DMS114 treated with DMSO at 0.1 percent for 48 hours (cell line): Measurements from ENCODE around the gene ABHD6.
"Not testable (repeated sequence)": the region's sequence is repeated elsewhere in the genome, so short reads cannot be mapped to it uniquely, and the experiment has no call there.

Experiments used
- DNase-seq: peaks from one replicate; lab custom pipeline; 2025; ENCODE audit not compliant: unreplicated experiment; lab: John Stamatoyannopoulos, UW

The ABHD6 gene

GRCh38 chr3:58273362-58273761 lies 35.8 kb downstream of the ABHD6 start:
- not testable (repeated sequence) for DNase-seq

GRCh38 chr3:58274027-58274614 lies 36.5 kb downstream of the ABHD6 start:
- DNase-seq, result no peak

- no peak for DNase-seq
Observed at GRCh38 chr3:58281069-58281468, 43.5 kb downstream of the ABHD6 start.

DNA sequence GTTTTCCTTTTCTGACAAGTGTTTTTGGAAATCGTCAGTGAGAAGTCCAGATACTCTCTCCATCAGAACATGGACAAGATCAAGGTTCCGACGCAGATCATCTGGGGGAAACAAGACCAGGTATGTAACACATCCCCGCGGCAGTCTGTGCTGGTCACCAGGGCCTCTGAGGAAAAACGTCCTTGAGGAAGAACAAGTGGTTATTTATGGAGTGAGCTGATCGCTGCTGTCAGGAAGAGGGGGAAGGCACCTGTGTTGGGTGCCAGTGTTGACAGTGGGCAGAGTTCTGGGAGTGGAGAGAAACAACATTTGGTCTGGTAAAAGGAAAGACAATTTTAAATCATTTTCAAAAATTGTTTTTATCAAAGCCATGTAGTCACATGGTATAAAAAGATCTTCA lies 47.7 kb downstream of the ABHD6 start:
- no peak for DNase-seq

DNA sequence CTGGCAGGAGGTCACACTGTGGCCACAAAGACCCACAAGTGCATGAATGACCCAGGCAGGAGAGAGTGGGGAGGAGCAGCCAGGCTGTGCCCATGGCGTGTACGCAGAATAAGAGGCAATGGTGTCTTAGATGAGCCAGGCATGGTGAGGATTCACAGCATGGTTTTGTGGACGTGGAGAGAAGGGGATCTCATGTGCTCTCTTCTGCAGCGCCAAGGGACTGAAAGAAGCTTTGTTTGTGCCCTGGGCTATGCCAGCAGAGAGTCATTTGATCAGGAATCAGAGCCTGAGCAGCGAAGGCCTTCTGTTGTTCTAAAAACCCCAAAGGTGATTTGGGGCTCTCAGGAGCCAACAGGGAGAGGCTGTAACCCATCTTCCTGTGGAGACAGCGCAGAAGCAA lies 49.8 kb downstream of the ABHD6 start:
- DNase-seq, result no peak

- DNase-seq, result no peak
Observed at GRCh38 chr3:58288011-58288728, 50.6 kb downstream of the ABHD6 start.

DNA sequence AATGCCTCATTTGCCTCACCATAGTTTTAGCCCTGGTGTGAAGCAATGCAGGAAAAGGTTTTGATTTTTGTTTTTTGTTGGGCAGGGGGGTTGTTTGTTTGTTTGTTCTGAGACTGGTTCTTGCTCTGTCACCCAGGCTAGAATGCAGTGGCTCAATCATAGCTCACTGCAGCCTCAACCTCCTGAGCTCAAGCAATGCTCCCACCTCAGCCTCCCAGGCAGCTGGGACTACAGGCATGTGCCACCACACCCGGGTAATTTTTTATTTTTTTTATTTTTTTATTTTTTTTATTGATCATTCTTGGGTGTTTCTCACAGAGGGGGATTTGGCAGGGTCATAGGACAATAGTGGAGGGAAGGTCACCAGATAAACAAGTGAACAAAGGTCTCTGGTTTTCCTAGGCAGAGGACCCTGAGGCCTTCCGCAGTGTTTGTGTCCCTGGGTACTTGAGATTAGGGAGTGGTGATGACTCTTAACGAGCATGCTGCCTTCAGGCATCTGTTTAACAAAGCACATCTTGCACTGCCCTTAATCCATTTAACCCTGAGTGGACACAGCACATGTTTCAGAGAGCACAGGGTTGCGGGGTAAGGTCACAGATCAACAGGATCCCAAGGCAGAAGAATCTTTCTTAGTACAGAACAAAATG lies 51.5 kb downstream of the ABHD6 start:
- not testable (repeated sequence) for DNase-seq

DNA sequence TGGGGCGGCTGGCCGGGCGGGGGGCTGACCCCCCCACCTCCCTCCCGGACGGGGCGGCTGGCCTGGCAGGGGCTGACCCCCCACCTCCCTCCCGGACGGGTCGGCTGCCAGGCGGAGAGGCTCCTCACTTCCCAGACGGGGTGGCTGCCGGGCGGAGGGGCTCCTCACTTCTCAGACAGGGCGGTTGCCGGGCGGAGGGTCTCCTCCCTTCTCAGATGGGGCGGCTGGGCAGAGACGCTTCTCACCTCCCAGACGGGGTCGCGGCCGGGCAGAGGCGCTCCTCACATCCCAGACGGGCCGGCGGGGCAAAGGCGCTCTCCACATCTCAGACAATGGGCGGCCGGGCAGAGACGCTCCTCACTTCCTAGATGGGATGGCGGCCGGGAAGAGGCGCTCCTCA lies 52.9 kb downstream of the ABHD6 start:
- DNase-seq, result not testable (repeated sequence)

DNA sequence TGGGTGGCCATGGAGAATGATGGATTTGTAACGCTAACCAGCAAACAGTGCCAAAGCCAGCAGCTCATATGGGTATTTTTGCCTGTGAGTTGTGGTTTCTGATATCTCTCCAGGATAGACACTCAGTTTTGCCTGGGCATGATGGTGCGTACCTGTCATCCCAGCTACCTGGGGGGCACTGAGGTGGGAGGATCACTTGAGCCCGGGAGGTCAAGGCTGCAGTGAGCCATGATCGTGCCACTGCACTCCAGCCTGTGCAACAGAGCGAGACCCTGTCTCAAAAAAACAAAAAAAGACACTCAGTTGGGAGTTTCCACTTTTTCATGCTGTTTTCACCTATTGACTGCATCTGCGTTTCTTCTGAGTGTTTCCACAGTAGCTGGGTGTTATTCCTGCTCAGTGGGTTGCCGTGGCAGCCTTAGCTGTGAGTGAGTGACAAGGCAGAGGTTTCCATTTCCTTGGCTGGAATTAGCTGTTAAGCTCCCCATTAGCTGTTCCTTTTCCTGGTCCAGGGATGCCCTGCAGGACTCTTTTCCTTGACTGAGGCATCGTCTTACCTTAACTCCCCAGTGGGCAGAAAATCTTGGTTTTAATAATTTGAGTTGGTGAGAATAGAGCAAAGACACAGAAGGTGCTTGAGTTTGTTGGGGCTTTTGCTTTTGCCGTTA lies 54.2 kb downstream of the ABHD6 start:
- no peak for DNase-seq

- DNase-seq, result no peak
Observed at GRCh38 chr3:58292866-58293265, 55.3 kb downstream of the ABHD6 start.

DNA sequence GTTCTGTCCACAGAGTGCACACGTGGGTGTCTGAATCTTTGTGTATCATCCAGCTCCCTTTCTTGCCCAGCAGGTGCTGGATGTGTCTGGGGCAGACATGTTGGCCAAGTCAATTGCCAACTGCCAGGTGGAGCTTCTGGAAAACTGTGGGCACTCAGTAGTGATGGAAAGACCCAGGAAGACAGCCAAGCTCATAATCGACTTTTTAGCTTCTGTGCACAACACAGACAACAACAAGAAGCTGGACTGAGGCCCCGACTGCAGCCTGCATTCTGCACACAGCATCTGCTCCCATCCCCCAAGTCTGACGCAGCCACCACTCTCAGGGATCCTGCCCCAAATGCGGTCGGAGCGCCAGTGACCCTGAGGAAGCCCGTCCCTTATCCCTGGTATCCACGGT lies 55.9 kb downstream of the ABHD6 start:
- no peak for DNase-seq

GRCh38 chr3:58296269-58296668 lies 58.7 kb downstream of the ABHD6 start:
- DNase-seq, result no peak

DNA sequence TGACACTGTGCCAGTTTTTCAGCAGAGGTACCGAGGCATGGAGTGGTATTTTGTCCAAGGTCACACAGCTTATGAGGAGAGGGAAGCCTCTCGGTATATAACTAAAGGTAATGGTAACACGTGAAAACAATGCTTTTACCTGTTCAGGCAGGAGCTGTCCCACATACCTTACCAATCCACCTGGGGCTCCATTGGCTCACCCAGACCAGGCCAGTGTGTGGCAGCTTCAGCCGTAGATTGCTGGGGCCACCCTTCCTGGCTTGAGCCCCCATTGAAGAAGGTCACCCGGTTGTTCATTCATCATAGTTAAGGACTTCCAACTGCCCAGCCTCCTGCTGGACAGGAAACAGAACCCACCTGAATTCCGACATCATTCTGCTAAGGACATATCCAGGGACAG lies 59.3 kb downstream of the ABHD6 start:
- no peak for DNase-seq

DNA sequence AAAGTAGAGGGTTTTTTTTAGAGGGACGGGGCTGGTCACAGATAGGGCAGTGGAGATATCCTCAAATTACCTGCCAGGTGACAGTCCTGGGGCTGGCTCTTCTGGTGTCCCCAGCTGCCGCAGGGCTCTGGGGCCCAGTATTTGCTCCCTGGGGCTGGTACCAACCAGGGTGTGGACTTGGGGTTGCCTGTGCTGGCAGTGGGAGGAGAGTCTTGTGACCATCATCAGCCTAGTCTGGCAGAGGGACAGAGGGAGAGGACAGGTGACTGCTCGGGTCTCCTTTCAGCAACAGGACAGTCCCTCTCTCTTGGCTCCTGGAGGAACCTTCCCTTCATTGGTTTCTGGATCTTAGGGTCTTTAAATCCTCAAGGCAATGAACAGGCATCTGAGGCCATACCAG lies 60.6 kb downstream of the ABHD6 start:
- no peak for DNase-seq

DNA sequence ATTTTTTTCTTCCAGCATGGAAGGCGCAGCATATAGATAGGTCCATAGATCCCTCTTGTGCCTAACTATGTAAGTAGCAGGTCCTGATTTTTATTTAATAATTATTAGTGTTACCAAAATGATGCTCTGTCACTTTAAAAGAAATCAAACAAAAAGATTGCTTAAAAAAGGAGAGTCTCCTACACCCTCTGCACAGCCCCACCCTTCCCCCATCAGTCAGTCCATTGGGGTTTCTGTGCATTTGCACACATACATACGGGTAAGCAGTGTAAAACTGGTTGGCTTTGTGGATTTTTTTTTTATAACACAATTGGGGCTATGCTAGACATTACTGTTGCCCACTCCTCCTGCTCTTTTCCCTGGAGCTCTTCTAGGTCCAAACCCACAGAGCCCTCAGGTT lies 61.5 kb downstream of the ABHD6 start:
- no peak for DNase-seq

GRCh38 chr3:58299839-58300516 lies 62.4 kb downstream of the ABHD6 start:
- DNase-seq, result peak; percentile 11

GRCh38 chr3:58305882-58306711 lies 68.5 kb downstream of the ABHD6 start, which contains the start of the genes HTD2 and RPP14:
TSS of gene HTD2 (plus strand) at chr3:58306520. CDS start at chr3:58317614, 11,094 bp downstream.
TSS of gene RPP14 (plus strand) at chr3:58306245. CDS start at chr3:58310330, 4,085 bp downstream.
- DNase-seq, result peak; percentile 86

- DNase-seq, result peak; percentile 19
Observed at GRCh38 chr3:58307639-58308215, 70.1 kb downstream of the ABHD6 start.

DNA sequence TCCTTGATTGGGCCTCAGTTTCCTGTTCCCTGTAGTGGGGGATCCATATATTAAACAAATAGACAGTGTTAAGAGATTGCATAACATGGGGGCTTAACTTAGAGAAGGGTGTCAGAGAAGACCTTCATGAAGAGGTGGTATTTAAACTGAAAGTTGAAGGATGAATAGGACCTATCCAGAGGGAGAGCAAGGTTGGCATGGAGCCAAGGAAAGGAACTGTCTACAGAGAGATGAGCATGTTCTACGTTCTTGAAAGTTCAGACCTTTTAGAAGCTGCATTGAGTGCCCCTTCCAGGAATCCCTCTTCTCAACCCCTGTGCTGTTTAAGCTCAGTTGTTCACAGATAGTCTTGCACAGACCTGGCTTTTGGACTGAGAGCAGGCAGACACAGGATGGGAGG lies 71.1 kb downstream of the ABHD6 start:
- no peak for DNase-seq

DNA sequence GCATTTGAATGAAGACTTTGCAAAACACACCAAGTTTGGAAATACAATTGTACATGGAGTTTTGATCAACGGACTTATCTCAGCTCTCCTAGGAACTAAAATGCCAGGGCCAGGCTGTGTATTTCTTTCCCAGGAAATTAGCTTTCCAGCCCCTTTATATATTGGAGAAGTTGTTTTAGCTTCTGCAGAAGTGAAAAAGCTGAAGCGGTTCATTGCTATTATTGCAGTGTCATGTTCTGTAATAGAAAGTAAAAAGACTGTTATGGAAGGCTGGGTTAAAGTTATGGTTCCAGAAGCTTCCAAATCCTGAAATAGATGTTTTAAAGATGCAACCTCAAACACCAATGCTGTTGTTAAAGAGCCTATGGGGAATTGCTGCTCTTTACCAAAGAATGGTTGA lies 80.2 kb downstream of the ABHD6 start:
- DNase-seq, result no peak
